T-helper 22 cell (primary cell): ENCODE data around the gene TBX5.

Source experiments
- DNase-seq: peaks from one replicate; pipeline ENCODE4 v3.0.0-alpha.2; 2020; ENCODE audit warnings: low read depth

Gene TBX5

GRCh38 chr12:114405519-114406271 lies at the start of gene TBX5:
Gene TBX5, minus strand, starts transcription at chr12:114406144. Its CDS starts 2,246 bp downstream, at chr12:114403898.
- DNase-seq: no peak

GRCh38 chr12:114451657-114452056 lies 45.7 kb upstream of the TBX5 start:
- DNase-seq: no peak

GRCh38 chr12:114450515-114451300 lies 44.8 kb upstream of the TBX5 start:
- no peak for DNase-seq

GRCh38 chr12:114450019-114450418 lies 44.1 kb upstream of the TBX5 start:
- DNase-seq: no peak

GRCh38 chr12:114448618-114448933 lies 42.6 kb upstream of the TBX5 start:
- no peak for DNase-seq

- DNase-seq: no peak
Measured at GRCh38 chr12:114447799-114448617, 42.1 kb upstream of the TBX5 start.

GRCh38 chr12:114447274-114447716 lies 41.4 kb upstream of the TBX5 start:
- no peak for DNase-seq

- DNase-seq: no peak
Measured at GRCh38 chr12:114445401-114446323, 39.7 kb upstream of the TBX5 start.

GRCh38 chr12:114444422-114445279 lies 38.7 kb upstream of the TBX5 start:
- DNase-seq: no peak

- no peak for DNase-seq
Measured at GRCh38 chr12:114443607-114444421, 37.9 kb upstream of the TBX5 start.

GRCh38 chr12:114442578-114442977 lies 36.6 kb upstream of the TBX5 start:
- no peak for DNase-seq

- DNase-seq: no peak
Measured at GRCh38 chr12:114441545-114441944, 35.6 kb upstream of the TBX5 start.

GRCh38 chr12:114441039-114441383 lies 35.1 kb upstream of the TBX5 start:
- no peak for DNase-seq

- no peak for DNase-seq
Measured at GRCh38 chr12:114440270-114441038, 34.5 kb upstream of the TBX5 start.

GRCh38 chr12:114439817-114440216 lies 33.9 kb upstream of the TBX5 start:
- no peak for DNase-seq

GRCh38 chr12:114439261-114439683 lies 33.3 kb upstream of the TBX5 start:
- DNase-seq: no peak

- DNase-seq: no peak
Measured at GRCh38 chr12:114438635-114439256, 32.8 kb upstream of the TBX5 start.

GRCh38 chr12:114434341-114434740 lies 28.4 kb upstream of the TBX5 start:
- no peak for DNase-seq
